A549 (cell line): Measurements from ENCODE around the gene HMG20A. TPM values are rescaled to one million over a fixed set of nuclear protein-coding genes. Genes with fewer than 3 reads are reported as not detected.

ENCODE experiments used
- ATAC-seq, 2 experiments: fragments of 200-7000 bp in 1 of 2; fragments of >200 bp in 1 of 2; cut with Nextera tagmentation in 1 of 2; cut with Tn5 transposase in 1 of 2; 3 replicates each; pipeline versions ENCODE4 v1.8.0 to v1.9.1; 2018 to 2020; ENCODE audit warnings: mild to moderate bottlenecking in 1 of 2, moderate library complexity in 1 of 2
- CTCF ChIA-PET: fragments of 300-600 bp; sonication (Branson Sonifier 250); formaldehyde crosslinking; extraction: SDS; loops from one replicate; lab custom pipeline; 2021; ENCODE audit warnings: antibody characterized with exemption, inconsistent platforms; lab: Yijun Ruan, JAX
- POLR2A ChIA-PET: fragments of 350-600 bp; formaldehyde crosslinking; extraction: SDS; loops from one replicate; lab custom pipeline; 2021; ENCODE audit warnings: antibody characterized with exemption, inconsistent platforms; lab: Yijun Ruan, JAX
- DNase-seq, 2 experiments: peaks; one replicate each; pipeline versions ENCODE4 v3.0.0 to v3.0.0-alpha.2; 2011 to 2016; ENCODE audit warnings: low read depth in 1 of 2, low spot score in 1 of 2
- FAIRE-seq: peaks from 2 replicates; lab custom pipeline; 2011; peaks lifted over from hg19 to GRCh38; lab: Jason Lieb, UNC
- H3K27ac ChIP-seq, 2 experiments: fragments of >200 bp; sonication (Bioruptor Twin); formaldehyde crosslinking; 3 replicates each; pipeline ENCODE4 v1.5.1; 2016 to 2017
- H3K4me1 ChIP-seq: fragments of >200 bp; sonication (Bioruptor Twin); formaldehyde crosslinking; 3 replicates; pipeline ENCODE4 v1.6.1; 2016
- H3K4me2 ChIP-seq: fragments of >200 bp; sonication (Bioruptor Twin); formaldehyde crosslinking; 3 replicates; pipeline ENCODE4 v1.6.1; 2016
- H3K4me3 ChIP-seq: fragments of >200 bp; sonication (Bioruptor Twin); formaldehyde crosslinking; 3 replicates; pipeline ENCODE4 v1.5.1; 2016
- H3K9me3 ChIP-seq: fragments of >200 bp; sonication (Bioruptor Twin); formaldehyde crosslinking; 3 replicates; pipeline ENCODE4 v1.6.1; 2016
- BCL3 ChIP-seq: fragments of >200 bp; sonication (Bioruptor Twin); formaldehyde crosslinking; IDR thresholded peaks from 3 replicates; pipeline ENCODE4 v1.6.1; 2016
- CBX2 ChIP-seq: fragments of 200-600 bp; sonication (generic); IDR thresholded peaks from 2 replicates; pipeline ENCODE4 v1.6.1; 2016; ENCODE audit warnings: low read depth, mild to moderate bottlenecking, borderline replicate concordance
- CHD2 ChIP-seq: fragments of 150-350 bp; IDR thresholded peaks from 2 replicates; pipeline ENCODE4 v1.6.1; 2014; ENCODE audit warnings: low read length; ENCODE audit not compliant: partially characterized antibody
- CHD4 ChIP-seq: fragments of 200-600 bp; sonication (generic); IDR thresholded peaks from 2 replicates; pipeline ENCODE4 v1.6.1; 2016; ENCODE audit warnings: antibody characterized with exemption, mild to moderate bottlenecking, borderline replicate concordance
- EHMT2 ChIP-seq: fragments of 200-600 bp; sonication (generic); IDR thresholded peaks from 2 replicates; pipeline ENCODE4 v1.6.1; 2016; ENCODE audit warnings: antibody characterized with exemption, low read depth, mild to moderate bottlenecking, moderate library complexity
- ELK1 ChIP-seq: fragments of 150-350 bp; IDR thresholded peaks from 2 replicates; pipeline ENCODE4 v1.6.1; 2014; ENCODE audit warnings: low read depth, mild to moderate bottlenecking, low read length
- EP300 ChIP-seq, 2 experiments: fragments of >200 bp; sonication (Bioruptor Twin); formaldehyde crosslinking; IDR thresholded peaks; 2 replicates in 1 of 2; 3 replicates in 1 of 2; pipeline ENCODE4 v1.6.1; 2016 to 2017
- HDAC2 ChIP-seq: fragments of 200-600 bp; sonication (generic); IDR thresholded peaks from 2 replicates; pipeline ENCODE4 v1.6.1; 2016
- HEYL ChIP-seq: fragments of 250-450 bp; sonication (Bioruptor Pico); IDR thresholded peaks from 2 replicates; pipeline ENCODE4 v1.8.0; 2021; ENCODE audit warnings: mild to moderate bottlenecking, moderate library complexity
- HOXB5 ChIP-seq: fragments of 250-450 bp; sonication (Bioruptor Pico); IDR thresholded peaks from 2 replicates; pipeline ENCODE4 v1.5.0; 2020; ENCODE audit warnings: mild to moderate bottlenecking, moderate library complexity
- JUNB ChIP-seq: fragments of >200 bp; sonication (Bioruptor Twin); formaldehyde crosslinking; IDR thresholded peaks from 2 replicates; pipeline ENCODE4 v1.6.1; 2016
- KDM5A ChIP-seq: fragments of 200-600 bp; sonication (generic); IDR thresholded peaks from 2 replicates; pipeline ENCODE4 v1.6.1; 2016; ENCODE audit warnings: antibody characterized with exemption, mild to moderate bottlenecking
- MYC ChIP-seq: IDR thresholded peaks from 2 replicates; pipeline ENCODE4 v1.6.1; 2012; ENCODE audit warnings: mild to moderate bottlenecking, inconsistent platforms, low read length, improper control_type of control experiment, borderline replicate concordance
- NFE2L2 ChIP-seq: fragments of 150-350 bp; conservative IDR thresholded peaks from 2 replicates; pipeline ENCODE4 v1.6.1; 2014; ENCODE audit warnings: low read length
- NPAS2 ChIP-seq: fragments of 250-450 bp; sonication (Bioruptor Pico); IDR thresholded peaks from 2 replicates; pipeline ENCODE4 v1.8.0; 2022; ENCODE audit warnings: mild to moderate bottlenecking, moderate library complexity, borderline replicate concordance
- POLR2A ChIP-seq: IDR thresholded peaks from 2 replicates; pipeline ENCODE4 v1.6.1; 2012; ENCODE audit warnings: mild to moderate bottlenecking, low read length
- POLR2AphosphoS2 ChIP-seq: conservative IDR thresholded peaks from 2 replicates; pipeline ENCODE4 v1.6.1; 2012; ENCODE audit warnings: low read length, improper control_type of control experiment, inconsistent platforms
- RAD21 ChIP-seq, 2 experiments: fragments of >200 bp in 1 of 2; sonication (Bioruptor Twin) in 1 of 2; formaldehyde crosslinking in 1 of 2; IDR thresholded peaks in 1 of 2; conservative IDR thresholded peaks in 1 of 2; 2 replicates in 1 of 2; 3 replicates in 1 of 2; pipeline ENCODE4 v1.6.1; 2012 to 2018; ENCODE audit warnings: inconsistent platforms in 1 of 2
- RFX5 ChIP-seq: fragments of 450-650 bp; IDR thresholded peaks from 2 replicates; pipeline ENCODE4 v1.7.1; 2014; ENCODE audit warnings: antibody characterized with exemption, mild to moderate bottlenecking, moderate library complexity
- RNF2 ChIP-seq: fragments of 200-600 bp; sonication (generic); IDR thresholded peaks from 2 replicates; pipeline ENCODE4 v1.6.1; 2016; ENCODE audit warnings: low read depth, mild to moderate bottlenecking, antibody characterized with exemption, moderate library complexity, borderline replicate concordance
- SMC3 ChIP-seq: fragments of >200 bp; sonication (Bioruptor Twin); formaldehyde crosslinking; IDR thresholded peaks from 3 replicates; pipeline ENCODE4 v1.6.1; 2018; ENCODE audit warnings: inconsistent platforms
- USF2 ChIP-seq: fragments of 450-650 bp; IDR thresholded peaks from 2 replicates; pipeline ENCODE4 v1.6.1; 2014; ENCODE audit warnings: antibody characterized with exemption
- ZSCAN20 ChIP-seq: fragments of 250-450 bp; sonication (Bioruptor Pico); IDR thresholded peaks from 2 replicates; pipeline ENCODE4 v1.8.0; 2022; ENCODE audit warnings: mild to moderate bottlenecking, moderate library complexity
- WGBS: methylation state at CpG from one replicate; pipeline ENCODE4 v1.1.6; 2017; ENCODE audit errors: missing lambda C conversion rate; 5-methylcytosine and 5-hydroxymethylcytosine counted together
- polyA plus RNA-seq, 4 experiments: library from polyadenylated mRNA; depleted of rRNA in 3 of 4; stranded (reverse); fragments of >200 nt; fragmentation: RNase III in 1 of 4; extraction: RNeasy Plus Mini Kit Qiagen cat#74134 plus additional on column Dnase treatment in 1 of 4; gene quantifications; 2 replicates in 3 of 4; 3 replicates in 1 of 4; pipeline ENCODE4 v1.2.3, GENCODE V29; 2011 to 2017
- TF ChIP-seq, protein P1 (sequence below): IDR thresholded peaks from 2 replicates; pipeline ENCODE4 v1.6.1; 2012

HMG20A gene
- polyA plus RNA-seq, 2 of the 4 experiments (the other 2 are of a cell fraction): 29.5 to 85.1 TPM

DNA sequence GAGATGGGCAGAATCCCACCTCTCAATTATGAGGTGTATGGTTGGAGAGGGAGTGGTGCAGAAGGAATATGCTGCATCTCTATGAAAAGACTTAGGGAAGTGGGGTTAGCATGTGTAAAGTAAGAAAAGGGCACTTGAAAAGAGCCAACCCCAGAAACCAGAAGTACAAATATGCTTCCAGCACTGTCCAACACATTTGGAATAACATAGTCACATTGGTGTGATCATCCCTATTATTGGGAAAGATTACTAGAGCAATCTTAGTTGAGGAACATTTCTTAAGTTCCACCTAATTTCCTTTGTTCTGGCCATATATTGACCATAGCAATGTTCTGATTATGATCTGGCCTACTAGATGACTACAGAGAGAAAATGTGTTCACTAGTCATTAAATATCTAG is 34.3 kb downstream of the HMG20A start:
- CTCF ChIA-PET: no interaction called here
- Histone ChIP-seq H3K9me3 (no peaks in the 10 kb centered on the region), H3K27ac (no peak overlapping the region), H3K4me3 (no peak overlapping the region), H3K4me1 (no peaks in the 10 kb centered on the region), H3K4me2 (no peak overlapping the region)
- no peak for TF ChIP-seq ELK1
- TF ChIP-seq POLR2A: no peak
- no peak for TF ChIP-seq NFE2L2
- no peak for TF ChIP-seq HEYL (CRISPR knock-in tag)
- no peak for TF ChIP-seq EHMT2
- no peak for TF ChIP-seq ZSCAN20 (CRISPR knock-in tag)
- no peak for TF ChIP-seq CHD2
- TF ChIP-seq RFX5: no peak
- no peak for TF ChIP-seq CBX2
- TF ChIP-seq HDAC2: no peak
- no peak for TF ChIP-seq POLR2AphosphoS2
- no peak for TF ChIP-seq RAD21 (conservative IDR thresholded peaks at IDR 0.05 in 1 of 2, IDR thresholded peaks at IDR 0.05 in 1 of 2)
- POLR2A ChIA-PET: no interaction called here
- DNase-seq (no peak), ATAC-seq (no peak), FAIRE-seq (no peak)

- H3K27ac ChIP-seq: no peak overlapping the region
- DNase-seq: no peak
- TF ChIP-seq BCL3: no peak
- no peak for TF ChIP-seq MYC
- no peak for TF ChIP-seq NPAS2 (CRISPR knock-in tag)
- no peak for TF ChIP-seq JUNB
- TF ChIP-seq, protein P1, sequence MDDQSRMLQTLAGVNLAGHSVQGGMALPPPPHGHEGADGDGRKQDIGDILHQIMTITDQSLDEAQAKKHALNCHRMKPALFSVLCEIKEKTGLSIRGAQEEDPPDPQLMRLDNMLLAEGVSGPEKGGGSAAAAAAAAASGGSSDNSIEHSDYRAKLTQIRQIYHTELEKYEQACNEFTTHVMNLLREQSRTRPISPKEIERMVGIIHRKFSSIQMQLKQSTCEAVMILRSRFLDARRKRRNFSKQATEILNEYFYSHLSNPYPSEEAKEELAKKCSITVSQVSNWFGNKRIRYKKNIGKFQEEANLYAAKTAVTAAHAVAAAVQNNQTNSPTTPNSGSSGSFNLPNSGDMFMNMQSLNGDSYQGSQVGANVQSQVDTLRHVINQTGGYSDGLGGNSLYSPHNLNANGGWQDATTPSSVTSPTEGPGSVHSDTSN: no peak
- no peak for TF ChIP-seq POLR2AphosphoS2
- no peak for TF ChIP-seq CHD4
- TF ChIP-seq USF2: no peak
- no peak for FAIRE-seq
- no peak overlapping the region for H3K4me2 ChIP-seq
- no peaks in the 10 kb centered on the region for H3K4me1 ChIP-seq
- H3K4me3 ChIP-seq: no peak overlapping the region
- H3K9me3 ChIP-seq: no peaks in the 10 kb centered on the region
- POLR2A ChIA-PET: no interaction called here
- CTCF ChIA-PET: interaction anchor here (0.6 to 1.5 kb wide), 2 partner anchors 26 to 887 kb away, joined by 3 to 4 read pairs; no protein-coding TSS in a partner anchor
- no peak; a peak in 1 of 6 replicates for ATAC-seq
- WGBS: 64% methylated on average over 3 of the region's 3 CpGs
Measured at GRCh38 chr15:77455696-77456321, 35.1 kb downstream of the HMG20A start.

DNA sequence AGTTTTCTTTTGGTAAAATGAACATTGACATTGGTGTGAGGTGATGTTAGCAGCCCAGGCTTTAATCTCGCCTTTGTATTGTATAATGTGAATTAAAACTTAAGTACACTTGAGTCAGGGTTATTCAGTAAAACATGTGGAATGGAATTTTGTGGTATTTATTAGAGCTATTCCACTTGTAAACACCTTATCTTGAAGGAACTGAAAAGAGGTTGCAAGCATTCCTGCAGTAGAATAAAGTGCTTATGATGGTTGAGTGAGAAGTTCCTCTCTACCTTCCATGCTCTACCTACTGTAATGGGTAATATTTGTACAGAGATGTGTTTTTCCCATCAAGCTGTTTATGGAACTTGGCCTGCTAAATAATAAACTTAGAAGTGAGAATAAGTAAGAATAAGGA is 36.1 kb downstream of the HMG20A start:
- FAIRE-seq (no peak), DNase-seq (no peak)
- Histone ChIP-seq H3K4me3 (no peak overlapping the region), H3K4me1 (no peaks in the 10 kb centered on the region), H3K9me3 (no peaks in the 10 kb centered on the region), H3K4me2 (no peak overlapping the region)
- 96% methylated on average over 1 of the region's 1 CpG for WGBS
- TF ChIP-seq SMC3 (no peak), CHD2 (no peak), KDM5A (no peak), HOXB5 (CRISPR knock-in tag) (no peak), EHMT2 (no peak), EP300 (IDR thresholded peaks at IDR 0.05) (no peak), RNF2 (no peak)
- TF ChIP-seq, all 56 proteins: peak for 0
- ChIA-PET POLR2A (no interaction called here), CTCF (interaction anchor here (1.0 to 1.5 kb wide), 2 partner anchors 24 to 25 kb away, joined by 3 to 4 read pairs; no protein-coding TSS in a partner anchor)
- ATAC-seq: no peak
- H3K27ac ChIP-seq: no peak overlapping the region
